Osteocyte (in vitro differentiated cells): ENCODE results near the gene PON1. TPM values are rescaled to one million over a fixed set of nuclear protein-coding genes. Genes with fewer than 3 reads are reported as not detected.

ENCODE experiments used
- DNase-seq: peaks from one replicate; pipeline ENCODE4 v3.0.0; 2021; ENCODE audit warnings: mixed read lengths; ENCODE audit not compliant: unreplicated experiment; ENCODE audit errors: extremely low spot score
- H3K27ac Mint-ChIP-seq: one replicate; pipeline ENCODE4 v1.8.0; 2021; ENCODE audit warnings: mild to moderate bottlenecking, mixed read lengths; ENCODE audit not compliant: unreplicated experiment
- H3K27me3 Mint-ChIP-seq: one replicate; pipeline ENCODE4 v1.8.0; 2021; ENCODE audit warnings: mixed read lengths; ENCODE audit not compliant: unreplicated experiment
- H3K36me3 Mint-ChIP-seq: one replicate; pipeline ENCODE4 v1.8.0; 2021; ENCODE audit warnings: mixed read lengths; ENCODE audit not compliant: unreplicated experiment
- H3K4me1 Mint-ChIP-seq: one replicate; pipeline ENCODE4 v1.8.0; 2021; ENCODE audit warnings: mixed read lengths; ENCODE audit not compliant: unreplicated experiment
- H3K4me3 Mint-ChIP-seq: one replicate; pipeline ENCODE4 v1.8.0; 2021; ENCODE audit warnings: mild to moderate bottlenecking, moderate library complexity, mixed read lengths; ENCODE audit not compliant: unreplicated experiment
- H3K9me3 Mint-ChIP-seq: one replicate; pipeline ENCODE4 v1.8.0; 2021; ENCODE audit warnings: mixed read lengths; ENCODE audit not compliant: unreplicated experiment
- CTCF ChIP-seq: fragments of 200-600 bp; sonication (generic); IDR thresholded peaks from 2 replicates; pipeline ENCODE4 v1.5.0; 2021; ENCODE audit warnings: antibody characterized with exemption, mild to moderate bottlenecking, moderate library complexity
- total RNA-seq: library from RNA; stranded (reverse); gene quantifications from 2 replicates; pipeline ENCODE4 v1.2.1, GENCODE V29; 2021

PON1 gene
- total RNA-seq, 1 donor from 2014 or later = not detected

GRCh38 chr7:95286096-95286495, 38.2 kb downstream of the PON1 start:
- Mint-ChIP-seq H3K27me3 (peaks cover 2% of the 10 kb centered on the region), H3K36me3 (no peaks in the 10 kb centered on the region), H3K27ac (no peak overlapping the region), H3K9me3 (no peaks in the 10 kb centered on the region), H3K4me1 (no peaks in the 10 kb centered on the region), H3K4me3 (no peak overlapping the region)
- no peak for DNase-seq
- TF ChIP-seq CTCF = no peak

GRCh38 chr7:95279417-95279816, 44.9 kb downstream of the PON1 start:
- no peaks in the 10 kb centered on the region for H3K9me3 Mint-ChIP-seq
- no peak overlapping the region for H3K27ac Mint-ChIP-seq
- no peaks in the 10 kb centered on the region for H3K36me3 Mint-ChIP-seq
- H3K4me1 Mint-ChIP-seq = no peaks in the 10 kb centered on the region
- H3K4me3 Mint-ChIP-seq = no peak overlapping the region
- DNase-seq = no peak
- peaks cover 4% of the 10 kb centered on the region for H3K27me3 Mint-ChIP-seq
- TF ChIP-seq CTCF = no peak

GRCh38 chr7:95276114-95276513, 48.2 kb downstream of the PON1 start:
- H3K4me3 Mint-ChIP-seq = no peak overlapping the region
- no peaks in the 10 kb centered on the region for H3K4me1 Mint-ChIP-seq
- H3K36me3 Mint-ChIP-seq = no peaks in the 10 kb centered on the region
- peaks cover 4% of the 10 kb centered on the region for H3K27me3 Mint-ChIP-seq
- TF ChIP-seq CTCF = no peak
- no peak overlapping the region for H3K27ac Mint-ChIP-seq
- no peak for DNase-seq
- no peaks in the 10 kb centered on the region for H3K9me3 Mint-ChIP-seq

- Mint-ChIP-seq H3K4me3 (no peak overlapping the region), H3K27ac (no peak overlapping the region), H3K36me3 (no peaks in the 10 kb centered on the region), H3K27me3 (peaks cover 3% of the 10 kb centered on the region), H3K9me3 (no peaks in the 10 kb centered on the region), H3K4me1 (peaks cover 1% of the 10 kb centered on the region)
- TF ChIP-seq CTCF = no peak
- DNase-seq = no peak
Observed at GRCh38 chr7:95269640-95270039, 54.7 kb downstream of the PON1 start.

GRCh38 chr7:95267754-95268153, 56.6 kb downstream of the PON1 start:
- Mint-ChIP-seq H3K4me1 (peaks cover 6% of the 10 kb centered on the region), H3K27me3 (peaks cover 3% of the 10 kb centered on the region), H3K9me3 (no peaks in the 10 kb centered on the region), H3K4me3 (no peak overlapping the region), H3K27ac (no peak overlapping the region), H3K36me3 (no peaks in the 10 kb centered on the region)
- DNase-seq = no peak
- no peak for TF ChIP-seq CTCF
